GM12878 (cell line): ENCODE results near the gene PATJ.

Source experiments
- CTCF ChIP-seq, 3 experiments: IDR thresholded peaks in 2 of 3; conservative IDR thresholded peaks in 1 of 3; 2 replicates each; pipeline ENCODE4 v1.5.1; 2011; ENCODE audit warnings: low read depth in 3 of 3, low read length in 3 of 3, mild to moderate bottlenecking in 3 of 3, control low read depth in 2 of 3, moderate library complexity in 2 of 3, inconsistent platforms in 1 of 3, mixed read lengths in 1 of 3; ENCODE audit not compliant: control insufficient read depth in 2 of 3, insufficient read depth in 1 of 3; ENCODE audit errors: extremely low read depth in 1 of 3
- EP300 ChIP-seq, 2 experiments: fragments of 150-350 bp in 1 of 2; IDR thresholded peaks; 2 replicates each; pipeline ENCODE4 v1.6.1; 2011 to 2012; ENCODE audit warnings: low read depth in 2 of 2, low read length in 2 of 2, borderline replicate concordance in 1 of 2, improper control_type of control experiment in 1 of 2, inconsistent platforms in 1 of 2; ENCODE audit not compliant: control insufficient read depth in 1 of 2
- FOXK2 ChIP-seq: fragments of 450-650 bp; IDR thresholded peaks from 2 replicates; pipeline ENCODE4 v1.6.1; 2017; ENCODE audit warnings: mild to moderate bottlenecking, moderate library complexity
- MTA3 ChIP-seq: IDR thresholded peaks from 2 replicates; pipeline ENCODE4 v1.6.1; 2012; ENCODE audit warnings: low read length, inconsistent platforms, borderline replicate concordance
- NBN ChIP-seq: fragments of 450-650 bp; IDR thresholded peaks from 2 replicates; pipeline ENCODE4 v1.6.1; 2016
- RAD21 ChIP-seq: IDR thresholded peaks from 2 replicates; pipeline ENCODE4 v1.6.1; 2011; ENCODE audit warnings: mild to moderate bottlenecking, low read depth, low read length, moderate library complexity; ENCODE audit not compliant: insufficient read depth
- RB1 ChIP-seq: fragments of 450-650 bp; formaldehyde crosslinking; IDR thresholded peaks from 2 replicates; pipeline ENCODE4 v1.6.1; 2017; ENCODE audit warnings: mild to moderate bottlenecking, borderline replicate concordance
- SIN3A ChIP-seq: IDR thresholded peaks from 2 replicates; pipeline ENCODE4 v1.6.1; 2012; ENCODE audit warnings: low read depth, low read length, improper control_type of control experiment
- SPI1 ChIP-seq: IDR thresholded peaks from 2 replicates; pipeline ENCODE4 v1.6.1; 2011; ENCODE audit warnings: low read depth, mild to moderate bottlenecking, low read length, moderate library complexity, borderline replicate concordance; ENCODE audit not compliant: insufficient read depth
- SREBF2 ChIP-seq: IDR thresholded peaks from 2 replicates; pipeline ENCODE4 v1.6.1; 2012; ENCODE audit warnings: mild to moderate bottlenecking, low read length
- STAT3 ChIP-seq: IDR thresholded peaks from 2 replicates; pipeline ENCODE4 v1.6.1; 2011; ENCODE audit warnings: low read depth, low read length, improper control_type of control experiment
- TBL1XR1 ChIP-seq: IDR thresholded peaks from 2 replicates; pipeline ENCODE4 v1.6.1; 2012; ENCODE audit warnings: low read depth, low read length, improper control_type of control experiment
- USF2 ChIP-seq: IDR thresholded peaks from 2 replicates; pipeline ENCODE4 v1.6.1; 2011; ENCODE audit warnings: low read depth, low read length, improper control_type of control experiment, borderline replicate concordance
- ZNF274 ChIP-seq: IDR thresholded peaks from one replicate; pipeline ENCODE4 v1.8.0; 2011; ENCODE audit not compliant: insufficient read length, insufficient read depth

- no peak for TF ChIP-seq CTCF (IDR thresholded peaks at IDR 0.05 in 2 of 3, conservative IDR thresholded peaks at IDR 0.05 in 1 of 3; ENCODE audit: control insufficient read depth in 2 of 3, extremely low read depth in 1 of 3, insufficient read depth in 1 of 3, low read depth in 3 of 3, low read length in 3 of 3)
- TF ChIP-seq RB1, result no peak
- no peak for TF ChIP-seq FOXK2
- TF ChIP-seq SREBF2, result no peak
- TF ChIP-seq TBL1XR1, result no peak
- no peak for TF ChIP-seq NBN
- no peak for TF ChIP-seq MTA3
- TF ChIP-seq EP300 (IDR thresholded peaks at IDR 0.05; ENCODE audit: borderline replicate concordance in 1 of 2, control insufficient read depth in 1 of 2, low read depth in 2 of 2, low read length in 2 of 2), result no peak
- no peak for TF ChIP-seq ZNF274
- no peak for TF ChIP-seq USF2
- no peak for TF ChIP-seq SPI1
- no peak for TF ChIP-seq SIN3A
- no peak for TF ChIP-seq STAT3
- TF ChIP-seq RAD21, result no peak
Observed at GRCh38 chr1:62034790-62035189, 292.5 kb downstream of the PATJ start.
